Stimulated activated CD8-positive, alpha-beta memory T cell treated with anti-CD3 and anti-CD28 coated beads, Interleukin-7, amount 100 ng/mL, for 48 hours (primary cell): ENCODE data around the gene INHBB.

Source experiments
- DNase-seq, 2 donors: peaks; one replicate each; pipeline ENCODE4 v3.0.0-alpha.2; 2020; ENCODE audit warnings: low read depth in 1 of 2; ENCODE audit errors: extremely low read depth in 1 of 2

The INHBB gene

GRCh38 chr2:120395221-120396012, 49.5 kb downstream of the INHBB start:
- DNase-seq: no peak

GRCh38 chr2:120396013-120396860, 50.3 kb downstream of the INHBB start:
- no peak for DNase-seq

- DNase-seq: no peak
These were observed 51.2 kb downstream of the INHBB start for GRCh38 chr2:120396861-120397811.

GRCh38 chr2:120398051-120398995, 52.4 kb downstream of the INHBB start:
- no peak for DNase-seq

- no peak for DNase-seq
These were observed 53.3 kb downstream of the INHBB start for GRCh38 chr2:120398996-120399888.

GRCh38 chr2:120399889-120400240, 53.9 kb downstream of the INHBB start:
- no peak for DNase-seq

GRCh38 chr2:120400551-120400950, 54.6 kb downstream of the INHBB start:
- DNase-seq: no peak
